GM12878 (cell line): ENCODE measurements around the gene CRKL. TPM values are rescaled to one million over a fixed set of nuclear protein-coding genes. Genes with fewer than 3 reads are reported as not detected.
"Not testable (repeated sequence)": the region's sequence is repeated elsewhere in the genome, so short reads cannot be mapped to it uniquely, and the experiment has no call there.

Experiments
- ATAC-seq: fragments of 200-7000 bp; cut with Tn5 transposase; 3 replicates; pipeline ENCODE4 v1.9.1; 2020; ENCODE audit warnings: mild to moderate bottlenecking, moderate library complexity
- BruUV-seq: library from RNA; stranded (reverse); fragments of 400-500 nt; replicated peaks from 2 replicates; lab custom pipeline; 2021; lab: Mats Ljungman, UMichigan
- CTCF ChIA-PET: fragments of 300-600 bp; sonication (Branson Sonifier 250); formaldehyde crosslinking; extraction: SDS; loops from one replicate; lab custom pipeline; 2021; ENCODE audit warnings: inconsistent platforms; lab: Yijun Ruan, JAX
- POLR2A ChIA-PET: fragments of 350-600 bp; formaldehyde crosslinking; extraction: SDS; loops from one replicate; lab custom pipeline; 2021; ENCODE audit warnings: inconsistent platforms; lab: Charles Lee
- RAD21 ChIA-PET: fragments of 300-600 bp; sonication (Branson Sonifier 250); formaldehyde crosslinking; loops from one replicate; lab custom pipeline; 2023; ENCODE audit warnings: antibody characterized with exemption; ENCODE audit not compliant: unreplicated experiment; lab: Charles Lee
- SMC1A ChIA-PET: fragments of 300-600 bp; sonication (Branson Sonifier 250); formaldehyde crosslinking; loops from one replicate; lab custom pipeline; 2023; ENCODE audit not compliant: unreplicated experiment, uncharacterized antibody; lab: Charles Lee
- DNase-seq: peaks from one replicate; pipeline ENCODE4 v3.0.0-alpha.2; 2011; ENCODE audit warnings: low read depth, low spot score
- FAIRE-seq: peaks from 3 replicates; lab custom pipeline; 2011; peaks lifted over from hg19 to GRCh38; lab: Jason Lieb, UNC
- H2AFZ ChIP-seq: 2 replicates; pipeline ENCODE4 v1.6.0; 2011; ENCODE audit warnings: low read depth, low read length, control low read depth; ENCODE audit not compliant: control insufficient read depth
- H3K27ac ChIP-seq: 2 replicates; pipeline ENCODE4 v1.5.1; 2011; ENCODE audit warnings: control low read depth; ENCODE audit not compliant: control insufficient read depth, insufficient read depth
- H3K27me3 ChIP-seq, 2 experiments: replicated peaks in 1 of 2; 2 replicates each; pipeline versions ENCODE4 v1.6.0 to v1.6.1; 2011; ENCODE audit warnings: low read length in 1 of 2; ENCODE audit not compliant: control insufficient read depth in 2 of 2, insufficient read depth in 2 of 2
- H3K36me3 ChIP-seq, 2 experiments: 2 replicates each; pipeline ENCODE4 v1.5.1; 2011; ENCODE audit warnings: low read length in 1 of 2; ENCODE audit not compliant: control insufficient read depth in 2 of 2, insufficient read depth in 2 of 2
- H3K4me1 ChIP-seq: 2 replicates; pipeline ENCODE4 v1.6.1; 2011; ENCODE audit warnings: mild to moderate bottlenecking, low read length, moderate library complexity, mixed read lengths; ENCODE audit not compliant: control insufficient read depth, insufficient read depth
- H3K4me2 ChIP-seq: 2 replicates; pipeline ENCODE4 v1.6.0; 2011; ENCODE audit warnings: control low read depth; ENCODE audit not compliant: control insufficient read depth, insufficient read depth
- H3K4me3 ChIP-seq: fragments of 200-600 bp; sonication (generic); 2 replicates; pipeline ENCODE4 v1.5.1; 2016
- H3K79me2 ChIP-seq: 2 replicates; pipeline ENCODE4 v1.6.0; 2011; ENCODE audit warnings: low read length; ENCODE audit not compliant: control insufficient read depth, insufficient read depth
- H3K9ac ChIP-seq: 2 replicates; pipeline ENCODE4 v1.8.0; 2011; ENCODE audit warnings: low read length, control low read depth, mixed read lengths; ENCODE audit not compliant: control insufficient read depth, insufficient read depth
- H3K9me3 ChIP-seq: replicated peaks from 3 replicates; pipeline ENCODE4 v1.5.1; 2011; ENCODE audit warnings: mild to moderate bottlenecking, low read length; ENCODE audit not compliant: control insufficient read depth, insufficient read depth
- H4K20me1 ChIP-seq: 2 replicates; pipeline ENCODE4 v1.6.0; 2011; ENCODE audit not compliant: control insufficient read depth, insufficient read depth
- WGBS: methylation state at CpG from one replicate; pipeline ENCODE4 v1.1.6; 2016; ENCODE audit warnings: low lambda C conversion rate; ENCODE audit not compliant: insufficient replicate concordance, insufficient coverage; ENCODE audit errors: missing lambda C conversion rate; 5-methylcytosine and 5-hydroxymethylcytosine counted together
- in situ Hi-C: fragments of 300-500 bp; cut with MboI; formaldehyde crosslinking; loops from 9 replicates; pipeline ENCODE4 v1.14.3; 2018; ENCODE audit warnings: mixed read lengths
- intact Hi-C: fragments of 100-400 bp; cut with micrococcal nuclease; formaldehyde crosslinking; loops from one replicate; pipeline ENCODE4 v1.14.2; 2022; ENCODE audit not compliant: unreplicated experiment
- polyA plus RNA-seq, 11 experiments: library from polyadenylated mRNA; depleted of rRNA in 4 of 11; unstranded in 6 of 11; stranded (reverse) in 5 of 11; fragments of >200 nt; fragmentation: Nextera tagmentation in 4 of 11; fragmentation: Illumina TruSeq in 1 of 11; extraction: Ambion mirVana in 4 of 11; extraction: Trizol in 1 of 11; gene quantifications; 1 replicate in 1 of 11; 2 replicates in 10 of 11; pipeline versions ENCODE4 v1.2.1 to v1.2.3, GENCODE V29; 2011 to 2016; ENCODE audit warnings: inconsistent platforms in 2 of 11, missing spikeins in 2 of 11, low read depth in 1 of 11
- total RNA-seq, 4 experiments: library from RNA; depleted of rRNA in 3 of 4; stranded (reverse); fragments of >200 nt in 3 of 4; fragmentation: Illumina TruSeq in 1 of 4; extraction: Trizol in 1 of 4; gene quantifications; 2 replicates each; pipeline versions ENCODE4 v1.2.1 to v1.2.3, GENCODE V29; 2013 to 2021

The CRKL gene
- total and polyA plus RNA-seq, 10 of the 15 experiments (the other 5 are each of a cell fraction or from before 2014, with no cell fraction given) = 12.6 to 61.2 (median 32.7) TPM

GRCh38 chr22:20935049-20935448 is 17.8 kb downstream of the CRKL start:
- H3K27ac ChIP-seq, H3K4me3 ChIP-seq, DNase-seq, BruUV-seq, H2AFZ ChIP-seq, H3K27me3 ChIP-seq, CTCF ChIA-PET, RAD21 ChIA-PET, H3K4me2 ChIP-seq, FAIRE-seq, intact Hi-C loops, in situ Hi-C loops, ATAC-seq, H3K9me3 ChIP-seq, H3K4me1 ChIP-seq, H3K9ac ChIP-seq, SMC1A ChIA-PET: not testable (repeated sequence)
- Histone ChIP-seq H3K79me2 (peaks cover 77% of the 10 kb centered on the region), H4K20me1 (peaks cover 10% of the 10 kb centered on the region; the same call in 1 of the 2 replicates), H3K36me3 (peaks cover 15 to 30% of the 10 kb centered on the region in 2 experiments)
- POLR2A ChIA-PET = interaction anchor here (0.7 kb wide), 1 partner anchor 425 kb away, joined by 6 read pairs; no protein-coding TSS in a partner anchor
- WGBS = 84% methylated on average over 9 of the region's 9 CpGs

- POLR2A ChIA-PET = interaction anchor here (0.9 kb wide), 1 partner anchor 11 kb away, joined by 6 read pairs; no protein-coding TSS in a partner anchor
- SMC1A ChIA-PET, H3K4me3 ChIP-seq, H3K9ac ChIP-seq, H3K27ac ChIP-seq, DNase-seq, H3K27me3 ChIP-seq, H2AFZ ChIP-seq, in situ Hi-C loops, ATAC-seq, RAD21 ChIA-PET, H3K4me2 ChIP-seq, BruUV-seq, intact Hi-C loops, H3K9me3 ChIP-seq, FAIRE-seq, H3K4me1 ChIP-seq: not testable (repeated sequence)
- CTCF ChIA-PET = interaction anchor here (1.2 to 1.3 kb wide), 2 partner anchors 21 to 50 kb away, joined by 3 read pairs; no protein-coding TSS in a partner anchor
- WGBS = 79% methylated on average over 11 of the region's 11 CpGs
- peaks cover 15 to 33% of the 10 kb centered on the region in 2 experiments for H3K36me3 ChIP-seq
- H3K79me2 ChIP-seq = peaks cover 79% of the 10 kb centered on the region
- peaks cover 15% of the 10 kb centered on the region for H4K20me1 ChIP-seq
These were observed 18.8 kb downstream of the CRKL start for GRCh38 chr22:20935780-20936539.
